Fibroblast of lung (primary cell): Measurements from ENCODE around the gene PPIG.

ENCODE experiments used
- CTCF ChIP-seq, 2 donors: IDR thresholded peaks in 1 of 2; conservative IDR thresholded peaks in 1 of 2; 1 replicate in 1 of 2; 2 replicates in 1 of 2; pipeline ENCODE4 v1.5.1; 2011 to 2012; ENCODE audit warnings: low read length in 2 of 2, control low read depth in 1 of 2, inconsistent platforms in 1 of 2, low read depth in 1 of 2, mild to moderate bottlenecking in 1 of 2
- EZH2 ChIP-seq: IDR thresholded peaks from 2 replicates; pipeline ENCODE4 v1.5.1; 2012; ENCODE audit warnings: low read length, control low read depth, mild to moderate bottlenecking; ENCODE audit errors: missing control alignments

- TF ChIP-seq CTCF (conservative IDR thresholded peaks at IDR 0.05 in 1 of 2, IDR thresholded peaks at IDR 0.05 in 1 of 2; ENCODE audit: low read depth in 1 of 2, low read length in 2 of 2) (no peak), EZH2 (no peak)
These were observed 92.7 kb downstream of the PPIG start for GRCh38 chr2:169676850-169677249.
